ENCODE measurements around the gene SPPL2A.

SPPL2A gene

GRCh38 chr15:50726315-50726714, 39.2 kb downstream of the SPPL2A start:
- no peak for DNase-seq (ENCODE audit: extremely low read depth, low read depth)
- H3K4me3 ChIP-seq (replicated peaks; ENCODE audit: low read depth, low read length): no peak overlapping the region

GRCh38 chr15:50718700-50719125, 46.8 kb downstream of the SPPL2A start:
- H3K4me3 ChIP-seq (replicated peaks; ENCODE audit: low read depth, low read length): no peak overlapping the region
- no peak for DNase-seq (ENCODE audit: extremely low read depth, low read depth)
- no peak for TF ChIP-seq CTCF (IDR thresholded peaks at IDR 0.05; ENCODE audit: low read depth, low read length, missing control alignments)

More at GRCh38 chr15:50726315-50726714, 39.2 kb downstream of the SPPL2A start:
- no peak for TF ChIP-seq CTCF (IDR thresholded peaks at IDR 0.05; ENCODE audit: low read depth, low read length, missing control alignments)

- H3K4me3 ChIP-seq (replicated peaks; ENCODE audit: low read depth, low read length): no peak overlapping the region
- no peak for DNase-seq (ENCODE audit: extremely low read depth, low read depth)
- TF ChIP-seq CTCF (IDR thresholded peaks at IDR 0.05; ENCODE audit: low read depth, low read length, missing control alignments): no peak
Measured at GRCh38 chr15:50712018-50712417, 53.5 kb downstream of the SPPL2A start.

GRCh38 chr15:50710585-50710984, 54.9 kb downstream of the SPPL2A start:
- H3K4me3 ChIP-seq (replicated peaks; ENCODE audit: low read depth, low read length): no peak overlapping the region
- no peak for TF ChIP-seq CTCF (IDR thresholded peaks at IDR 0.05; ENCODE audit: low read depth, low read length, missing control alignments)
- no peak for DNase-seq (ENCODE audit: extremely low read depth, low read depth)

GRCh38 chr15:50707878-50708427, 57.6 kb downstream of the SPPL2A start:
- no peak for TF ChIP-seq CTCF (IDR thresholded peaks at IDR 0.05; ENCODE audit: low read depth, low read length, missing control alignments)
- DNase-seq (ENCODE audit: extremely low read depth, low read depth): no peak

GRCh38 chr15:50702762-50703334, 62.7 kb downstream of the SPPL2A start:
- no peak for TF ChIP-seq CTCF (IDR thresholded peaks at IDR 0.05; ENCODE audit: low read depth, low read length, missing control alignments)
- no peak overlapping the region for H3K4me3 ChIP-seq (replicated peaks; ENCODE audit: low read depth, low read length)
- no peak for DNase-seq (ENCODE audit: extremely low read depth, low read depth)

More at GRCh38 chr15:50707878-50708427, 57.6 kb downstream of the SPPL2A start:
- H3K4me3 ChIP-seq (replicated peaks; ENCODE audit: low read depth, low read length): no peak overlapping the region

GRCh38 chr15:50698101-50698500, 67.4 kb downstream of the SPPL2A start:
- no peak for TF ChIP-seq CTCF (IDR thresholded peaks at IDR 0.05; ENCODE audit: low read depth, low read length, missing control alignments)
- H3K4me3 ChIP-seq (replicated peaks; ENCODE audit: low read depth, low read length): no peak overlapping the region
- no peak for DNase-seq (ENCODE audit: extremely low read depth, low read depth)
